Glutamatergic neuron (in vitro differentiated cells): ENCODE data around the gene HIC1. TPM values are rescaled to one million over a fixed set of nuclear protein-coding genes. Genes with fewer than 3 reads are reported as not detected.

Experiments
- DNase-seq: peaks from one replicate; pipeline ENCODE4 v3.0.0; 2022
- H3K27ac Mint-ChIP-seq: one replicate; pipeline ENCODE4 v1.8.0; 2020; ENCODE audit warnings: mild to moderate bottlenecking, mixed read lengths, inconsistent platforms; ENCODE audit not compliant: unreplicated experiment
- H3K27me3 Mint-ChIP-seq: one replicate; pipeline ENCODE4 v1.8.0; 2020; ENCODE audit warnings: mild to moderate bottlenecking, moderate library complexity, mixed read lengths, inconsistent platforms; ENCODE audit not compliant: unreplicated experiment
- H3K36me3 Mint-ChIP-seq: one replicate; pipeline ENCODE4 v1.8.0; 2020; ENCODE audit warnings: mild to moderate bottlenecking, mixed read lengths, inconsistent platforms; ENCODE audit not compliant: unreplicated experiment
- H3K4me1 Mint-ChIP-seq: one replicate; pipeline ENCODE4 v1.8.0; 2020; ENCODE audit warnings: mild to moderate bottlenecking, low read depth, mixed read lengths, inconsistent platforms; ENCODE audit not compliant: unreplicated experiment
- H3K4me3 Mint-ChIP-seq: one replicate; pipeline ENCODE4 v1.8.0; 2020; ENCODE audit warnings: mild to moderate bottlenecking, mixed read lengths, inconsistent platforms; ENCODE audit not compliant: unreplicated experiment
- H3K9me3 Mint-ChIP-seq: one replicate; pipeline ENCODE4 v1.8.0; 2020; ENCODE audit warnings: mild to moderate bottlenecking, moderate library complexity, mixed read lengths, inconsistent platforms; ENCODE audit not compliant: unreplicated experiment
- CTCF ChIP-seq: fragments of 200-600 bp; sonication (generic); IDR thresholded peaks from one replicate; pipeline ENCODE4 v1.5.0; 2021; ENCODE audit not compliant: partially characterized antibody, unreplicated experiment
- total RNA-seq: library from RNA; stranded (reverse); fragmentation: NEBNext Ultra II Directional; extraction: Animal tissue kit (Norgen Biotek cat#: 25700); gene quantifications from one replicate; pipeline ENCODE4 v1.2.1, GENCODE V29; 2021; ENCODE audit not compliant: unreplicated experiment

Gene HIC1
- total RNA-seq, 1 donor from 2014 or later: 2.5 TPM

GRCh38 chr17:2101448-2102257, 46.8 kb downstream of the HIC1 start:
- Mint-ChIP-seq H3K4me1 (peaks cover 10% of the 10 kb centered on the region), H3K27ac (no peak overlapping the region), H3K27me3 (peaks cover 6% of the 10 kb centered on the region), H3K4me3 (no peak overlapping the region), H3K36me3 (no peaks in the 10 kb centered on the region), H3K9me3 (peaks cover 2% of the 10 kb centered on the region)
- no peak for DNase-seq
- no peak for TF ChIP-seq CTCF

- H3K36me3 Mint-ChIP-seq: no peaks in the 10 kb centered on the region
- peaks cover 2% of the 10 kb centered on the region for H3K9me3 Mint-ChIP-seq
- peaks cover 5% of the 10 kb centered on the region for H3K27me3 Mint-ChIP-seq
- no peak overlapping the region for H3K4me3 Mint-ChIP-seq
- H3K27ac Mint-ChIP-seq: no peak overlapping the region
- DNase-seq: no peak
- H3K4me1 Mint-ChIP-seq: peaks cover 20% of the 10 kb centered on the region
- no peak for TF ChIP-seq CTCF
These were observed 48.3 kb downstream of the HIC1 start for GRCh38 chr17:2102931-2103809.

GRCh38 chr17:2105663-2106062, 50.8 kb downstream of the HIC1 start:
- Mint-ChIP-seq H3K27ac (no peak overlapping the region), H3K36me3 (no peaks in the 10 kb centered on the region), H3K27me3 (peaks cover 5% of the 10 kb centered on the region), H3K4me1 (peaks cover 20% of the 10 kb centered on the region), H3K9me3 (peaks cover 2% of the 10 kb centered on the region), H3K4me3 (no peak overlapping the region)
- DNase-seq: no peak
- no peak for TF ChIP-seq CTCF

- Mint-ChIP-seq H3K27ac (no peak overlapping the region), H3K4me1 (peaks cover 20% of the 10 kb centered on the region), H3K9me3 (peaks cover 2% of the 10 kb centered on the region), H3K27me3 (peaks cover 5% of the 10 kb centered on the region), H3K4me3 (no peak overlapping the region), H3K36me3 (no peaks in the 10 kb centered on the region)
- no peak for TF ChIP-seq CTCF
- DNase-seq: no peak
These were observed 51.5 kb downstream of the HIC1 start for GRCh38 chr17:2106308-2106955.
